GM12864 (cell line): ENCODE measurements around the gene CDADC1.
"Not testable (repeated sequence)": the region's sequence is repeated elsewhere in the genome, so short reads cannot be mapped to it uniquely, and the experiment has no call there.

ENCODE experiments used
- DNase-seq: peaks from one replicate; pipeline ENCODE4 v3.0.0-alpha.2; 2011; ENCODE audit warnings: low read depth
- H3K4me3 ChIP-seq: 2 replicates; pipeline ENCODE4 v1.5.1; 2011; ENCODE audit warnings: mild to moderate bottlenecking, low read depth, low read length, control low read depth
- CTCF ChIP-seq: IDR thresholded peaks from 2 replicates; pipeline ENCODE4 v1.5.1; 2011; ENCODE audit warnings: low read depth, mild to moderate bottlenecking, moderate library complexity, low read length, control low read depth, inconsistent platforms; ENCODE audit errors: missing control alignments

CDADC1 gene

DNA sequence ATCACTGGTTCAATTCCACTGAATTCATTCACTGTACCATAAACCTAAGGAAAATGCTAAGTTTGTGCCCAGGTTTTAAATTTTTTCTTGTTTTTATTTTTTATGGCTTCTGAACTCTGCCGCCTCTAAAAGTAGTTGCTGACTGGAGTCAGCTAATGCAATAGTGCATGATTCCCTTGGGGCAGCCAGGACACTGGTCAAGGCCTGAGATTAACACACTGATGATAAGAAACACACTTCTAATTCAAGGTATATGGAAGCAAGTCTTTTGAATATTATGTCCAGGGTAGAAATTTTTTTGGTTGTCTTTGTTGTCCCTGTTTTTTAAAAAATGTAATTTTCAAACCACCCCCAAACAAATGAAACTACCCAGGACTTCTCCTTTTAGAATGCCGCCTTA lies 72.2 kb downstream of the CDADC1 start:
- no peak for DNase-seq
- no peak for TF ChIP-seq CTCF
- H3K4me3 ChIP-seq, result no peak overlapping the region

DNA sequence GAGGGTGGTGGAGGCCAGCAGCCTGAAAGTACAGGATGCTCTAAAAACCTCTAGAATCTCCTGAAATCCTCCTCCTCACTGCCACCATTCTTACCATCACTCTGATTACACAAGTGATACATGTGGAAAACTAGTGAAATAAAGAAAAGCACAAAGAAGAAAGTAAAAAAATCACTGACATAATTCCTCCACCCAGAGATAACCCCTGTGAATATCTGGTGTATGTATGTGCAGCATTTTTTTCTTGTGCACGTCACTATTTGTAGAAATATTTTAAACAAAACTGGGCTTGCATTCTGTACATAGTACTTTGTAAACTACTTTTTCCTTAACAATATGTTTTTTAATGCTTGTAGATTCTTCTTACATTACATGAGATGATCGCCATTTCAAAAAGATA lies 73.2 kb downstream of the CDADC1 start:
- TF ChIP-seq CTCF, result no peak
- no peak for DNase-seq
- H3K4me3 ChIP-seq, result no peak overlapping the region

GRCh38 chr13:49322702-49323101 lies 75.0 kb downstream of the CDADC1 start:
- no peak for DNase-seq
- no peak for TF ChIP-seq CTCF
- H3K4me3 ChIP-seq, result no peak overlapping the region

GRCh38 chr13:49323344-49323743 lies 75.6 kb downstream of the CDADC1 start:
- H3K4me3 ChIP-seq, result no peak overlapping the region
- TF ChIP-seq CTCF, result no peak
- DNase-seq, result no peak

- H3K4me3 ChIP-seq, result no peak overlapping the region
- TF ChIP-seq CTCF, result no peak
- DNase-seq, result no peak
Measured at GRCh38 chr13:49326222-49326917, 78.6 kb downstream of the CDADC1 start.

GRCh38 chr13:49327145-49327544 lies 79.4 kb downstream of the CDADC1 start:
- not testable (repeated sequence) for H3K4me3 ChIP-seq, DNase-seq

DNA sequence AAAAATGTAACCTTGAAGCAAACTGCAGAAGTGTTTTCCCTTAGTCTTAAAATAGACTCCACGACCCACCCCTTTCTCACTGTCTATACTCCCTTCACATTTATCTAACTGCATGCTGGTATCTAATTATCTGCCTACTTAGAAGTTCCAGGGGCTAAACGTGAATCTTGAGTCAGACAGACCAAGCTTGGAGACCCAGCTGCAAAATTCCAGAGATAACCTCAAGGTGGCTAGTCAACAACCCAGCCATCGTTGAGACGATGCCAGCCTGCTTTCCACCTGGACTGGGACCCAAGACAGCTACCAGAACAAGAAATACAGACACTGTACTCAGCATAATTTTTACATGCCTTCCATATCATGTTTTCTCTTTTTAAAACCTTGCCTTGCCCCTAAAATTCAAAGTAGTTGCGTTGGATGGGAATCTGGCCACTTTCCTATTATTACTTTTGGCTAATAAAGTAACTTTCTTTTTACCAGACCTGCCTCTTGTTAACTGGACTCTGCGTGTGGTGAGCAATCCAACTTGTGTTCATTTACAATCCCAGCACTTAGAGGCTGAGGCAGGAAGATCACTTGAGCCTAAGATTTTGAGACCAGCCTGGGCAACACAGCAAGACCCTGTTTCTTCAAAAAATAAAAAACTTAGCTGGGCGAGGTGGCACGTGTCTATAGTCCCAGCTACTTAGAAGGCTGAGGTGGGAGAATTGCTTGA lies 82.3 kb downstream of the CDADC1 start:
- no peak for DNase-seq
- TF ChIP-seq CTCF, result no peak
- H3K4me3 ChIP-seq, result no peak overlapping the region
